Measurements from ENCODE around the gene GAL3ST2.

Gene GAL3ST2

DNA sequence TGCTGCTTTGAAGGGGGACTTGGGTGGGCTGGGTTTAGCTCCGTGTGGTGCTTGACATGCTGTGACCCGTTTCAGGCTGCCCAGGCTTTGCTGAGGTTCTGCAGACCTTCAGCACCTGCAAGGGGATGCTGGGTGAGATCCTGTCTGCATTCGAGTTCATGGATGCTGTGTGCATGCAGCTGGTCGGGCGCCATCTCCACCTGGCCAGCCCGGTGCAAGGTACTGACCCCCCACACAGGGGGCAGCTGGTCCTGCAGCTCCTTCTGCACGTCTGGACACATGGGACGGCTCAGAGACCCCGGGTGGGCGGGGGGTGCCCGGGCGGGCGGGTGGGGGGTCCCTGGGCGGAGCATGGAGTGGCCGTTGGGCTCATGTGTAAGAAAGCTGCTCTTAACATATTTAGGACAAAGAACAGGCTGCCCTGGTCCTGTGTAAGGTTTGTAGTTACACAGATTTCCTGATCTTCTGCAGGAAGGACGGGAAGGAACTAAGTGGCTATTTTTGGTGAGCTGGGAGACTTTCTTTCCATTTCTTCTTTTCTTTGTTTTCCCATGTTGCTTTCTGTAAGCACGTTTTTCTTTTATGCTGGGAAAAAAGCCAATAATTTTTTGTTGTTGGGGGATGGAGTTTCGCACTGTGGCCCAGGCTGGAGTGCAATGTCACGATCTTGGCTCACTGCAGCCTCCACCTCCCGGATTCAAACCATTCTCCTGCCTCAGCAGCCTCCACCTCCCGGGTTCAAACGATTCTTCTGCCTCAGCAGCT, 26.4 kb upstream of the GAL3ST2 start:
- Histone ChIP-seq H3K36me3 (ENCODE audit: control insufficient read depth, insufficient read depth, low read length) (peaks cover 15% of the 10 kb centered on the region), H3K4me3 (replicated peaks; ENCODE audit: low read depth, low read length) (no peak overlapping the region), H3K27me3 (replicated peaks; ENCODE audit: control insufficient read depth, insufficient read depth, low read length) (no peaks in the 10 kb centered on the region)
- TF ChIP-seq, protein P1, sequence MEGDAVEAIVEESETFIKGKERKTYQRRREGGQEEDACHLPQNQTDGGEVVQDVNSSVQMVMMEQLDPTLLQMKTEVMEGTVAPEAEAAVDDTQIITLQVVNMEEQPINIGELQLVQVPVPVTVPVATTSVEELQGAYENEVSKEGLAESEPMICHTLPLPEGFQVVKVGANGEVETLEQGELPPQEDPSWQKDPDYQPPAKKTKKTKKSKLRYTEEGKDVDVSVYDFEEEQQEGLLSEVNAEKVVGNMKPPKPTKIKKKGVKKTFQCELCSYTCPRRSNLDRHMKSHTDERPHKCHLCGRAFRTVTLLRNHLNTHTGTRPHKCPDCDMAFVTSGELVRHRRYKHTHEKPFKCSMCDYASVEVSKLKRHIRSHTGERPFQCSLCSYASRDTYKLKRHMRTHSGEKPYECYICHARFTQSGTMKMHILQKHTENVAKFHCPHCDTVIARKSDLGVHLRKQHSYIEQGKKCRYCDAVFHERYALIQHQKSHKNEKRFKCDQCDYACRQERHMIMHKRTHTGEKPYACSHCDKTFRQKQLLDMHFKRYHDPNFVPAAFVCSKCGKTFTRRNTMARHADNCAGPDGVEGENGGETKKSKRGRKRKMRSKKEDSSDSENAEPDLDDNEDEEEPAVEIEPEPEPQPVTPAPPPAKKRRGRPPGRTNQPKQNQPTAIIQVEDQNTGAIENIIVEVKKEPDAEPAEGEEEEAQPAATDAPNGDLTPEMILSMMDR (IDR thresholded peaks at IDR 0.05; ENCODE audit: insufficient read depth, low read length, poor library complexity, severe bottlenecking) = no peak
- no peak for DNase-seq (ENCODE audit: extremely low read depth, insufficient read length)

DNA sequence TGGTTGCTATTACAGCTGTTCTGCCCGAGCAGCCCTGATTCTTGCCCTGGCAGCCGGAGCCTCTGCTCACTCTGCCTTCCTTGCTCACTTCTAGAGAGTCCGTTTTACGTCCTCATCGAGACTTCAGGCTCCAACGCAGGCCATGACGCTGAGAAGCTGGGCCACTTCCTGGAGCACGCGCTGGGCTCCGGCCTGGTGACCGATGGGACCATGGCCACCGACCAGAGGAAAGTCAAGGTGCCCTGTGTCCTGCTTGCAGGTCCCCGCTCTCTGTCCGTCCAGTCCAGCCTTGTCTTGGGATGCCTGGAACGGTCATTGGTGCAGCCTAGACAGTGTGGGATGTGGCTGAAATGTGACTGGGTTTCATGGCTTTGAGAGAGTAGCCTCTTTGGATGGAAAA, 25.5 kb upstream of the GAL3ST2 start:
- H3K27me3 ChIP-seq (replicated peaks; ENCODE audit: control insufficient read depth, insufficient read depth, low read length) = no peaks in the 10 kb centered on the region
- DNase-seq (ENCODE audit: extremely low read depth, insufficient read length) = no peak
- peaks cover 15% of the 10 kb centered on the region for H3K36me3 ChIP-seq (ENCODE audit: control insufficient read depth, insufficient read depth, low read length)
- no peak overlapping the region for H3K4me3 ChIP-seq (replicated peaks; ENCODE audit: low read depth, low read length)
- TF ChIP-seq, protein P1 (IDR thresholded peaks at IDR 0.05; ENCODE audit: insufficient read depth, low read length, poor library complexity, severe bottlenecking) = no peak

DNA sequence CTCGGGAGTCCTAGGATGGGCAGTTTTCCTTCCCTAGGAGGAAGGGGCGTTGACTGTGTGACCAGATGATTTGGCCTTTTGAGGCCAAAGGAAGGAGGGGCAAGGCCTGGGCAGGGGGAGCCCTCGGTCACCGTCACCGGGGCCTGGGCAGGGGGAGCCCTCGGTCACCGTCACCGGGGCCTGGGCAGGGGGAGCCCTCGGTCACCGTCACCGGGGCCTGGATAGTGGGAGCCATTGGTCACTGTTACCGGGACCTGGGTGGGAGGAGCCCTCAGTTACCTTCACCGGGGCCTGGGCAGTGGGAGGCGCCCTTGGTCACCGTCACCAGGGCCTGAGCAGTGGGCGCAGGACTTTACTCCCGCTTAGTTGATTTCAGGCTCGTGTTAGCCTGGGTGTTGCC, 24.8 kb upstream of the GAL3ST2 start:
- Histone ChIP-seq H3K27me3 (replicated peaks; ENCODE audit: control insufficient read depth, insufficient read depth, low read length) (no peaks in the 10 kb centered on the region), H3K36me3 (ENCODE audit: control insufficient read depth, insufficient read depth, low read length) (peaks cover 15% of the 10 kb centered on the region), H3K4me3 (replicated peaks; ENCODE audit: low read depth, low read length) (no peak overlapping the region)
- TF ChIP-seq, protein P1 (IDR thresholded peaks at IDR 0.05; ENCODE audit: insufficient read depth, low read length, poor library complexity, severe bottlenecking) = no peak
- no peak for DNase-seq (ENCODE audit: extremely low read depth, insufficient read length)

DNA sequence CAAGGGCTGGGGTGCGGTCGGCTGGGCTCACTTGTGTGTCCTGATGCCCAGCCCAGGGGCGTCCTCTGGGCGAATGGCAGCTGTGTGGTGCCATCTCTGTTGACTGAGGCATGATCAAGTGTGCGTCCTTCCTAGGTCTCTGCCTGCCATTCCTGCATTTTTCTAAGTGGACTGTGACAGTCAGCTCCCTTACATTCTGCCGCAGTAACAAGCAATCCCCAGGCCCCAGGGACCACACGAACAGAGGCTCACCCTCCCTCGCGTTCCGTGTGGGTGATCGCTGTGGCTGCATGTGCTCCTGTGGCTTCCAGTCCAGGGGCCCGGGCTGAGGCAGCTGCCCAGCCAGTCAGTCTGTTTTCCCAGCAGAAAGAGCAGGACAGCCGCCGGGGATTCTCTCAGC, 24.4 kb upstream of the GAL3ST2 start:
- peaks cover 15% of the 10 kb centered on the region for H3K36me3 ChIP-seq (ENCODE audit: control insufficient read depth, insufficient read depth, low read length)
- no peak overlapping the region for H3K4me3 ChIP-seq (replicated peaks; ENCODE audit: low read depth, low read length)
- no peaks in the 10 kb centered on the region for H3K27me3 ChIP-seq (replicated peaks; ENCODE audit: control insufficient read depth, insufficient read depth, low read length)
- TF ChIP-seq, protein P1 (IDR thresholded peaks at IDR 0.05; ENCODE audit: insufficient read depth, low read length, poor library complexity, severe bottlenecking) = no peak
- no peak for DNase-seq (ENCODE audit: extremely low read depth, insufficient read length)

DNA sequence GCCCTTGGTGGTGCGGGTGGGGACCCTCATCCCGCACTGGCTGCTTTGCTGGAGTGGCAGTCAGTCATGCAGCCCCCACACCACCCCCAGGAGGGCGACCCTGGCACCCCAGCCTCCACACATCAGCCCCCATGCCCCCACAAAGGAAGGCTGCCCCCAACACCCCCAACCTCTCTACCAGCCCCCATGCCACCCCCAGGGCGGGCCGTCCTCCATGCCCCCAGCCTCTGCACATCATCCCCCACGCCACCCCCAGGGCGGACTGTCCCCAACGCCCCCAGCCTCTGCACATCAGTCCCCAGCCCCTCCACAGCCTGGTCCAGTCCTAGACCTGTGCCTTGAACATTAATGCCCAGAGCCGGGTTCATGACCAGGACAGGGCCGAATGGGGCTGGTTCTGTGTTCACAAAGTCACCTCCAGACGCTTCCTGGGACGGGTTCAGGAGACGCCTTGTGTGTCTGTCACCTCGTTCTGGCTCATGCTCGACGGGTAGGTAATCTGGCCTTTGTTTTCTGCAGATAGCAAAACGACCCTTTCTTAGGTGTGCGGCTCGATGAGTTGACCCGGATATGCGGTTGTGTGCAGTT, 23.8 kb upstream of the GAL3ST2 start:
- TF ChIP-seq, protein P1 (IDR thresholded peaks at IDR 0.05; ENCODE audit: insufficient read depth, low read length, poor library complexity, severe bottlenecking) = no peak
- Histone ChIP-seq H3K4me3 (replicated peaks; ENCODE audit: low read depth, low read length) (no peak overlapping the region), H3K27me3 (replicated peaks; ENCODE audit: control insufficient read depth, insufficient read depth, low read length) (no peaks in the 10 kb centered on the region), H3K36me3 (ENCODE audit: control insufficient read depth, insufficient read depth, low read length) (peaks cover 15% of the 10 kb centered on the region)
- DNase-seq (ENCODE audit: extremely low read depth, insufficient read length) = no peak
